Vagina (tissue), 2 donors: ENCODE results near the gene DLL1. TPM values are rescaled to one million over a fixed set of nuclear protein-coding genes. Genes with fewer than 3 reads are reported as not detected.

Experiments used
- DNase-seq, 2 donors: peaks; one replicate each; pipeline ENCODE4 v3.0.0-alpha.2; 2017; ENCODE audit errors: extremely low spot score in 2 of 2
- H3K27ac ChIP-seq: fragments of 200-600 bp; sonication (generic); one replicate; pipeline ENCODE4 v1.5.1; 2019
- H3K27me3 ChIP-seq: fragments of 200-600 bp; sonication (generic); one replicate; pipeline ENCODE4 v1.5.1; 2019
- H3K36me3 ChIP-seq, 2 donors: fragments of 200-600 bp; sonication (generic); one replicate each; pipeline ENCODE4 v1.5.1; 2017 to 2019
- H3K4me1 ChIP-seq: fragments of 200-600 bp; sonication (generic); one replicate; pipeline ENCODE4 v1.5.1; 2019
- H3K4me3 ChIP-seq, 2 donors: fragments of 200-600 bp; sonication (generic); 1 replicate in 1 of 2; 2 replicates in 1 of 2; pipeline ENCODE4 v1.5.1; 2016 to 2019
- H3K9me3 ChIP-seq: fragments of 200-600 bp; sonication (generic); one replicate; pipeline ENCODE4 v1.5.1; 2019
- CTCF ChIP-seq, 3 experiments: fragments of 450-650 bp in 2 of 3; fragments of 200-600 bp in 1 of 3; sonication (generic) in 1 of 3; IDR thresholded peaks; one replicate each; pipeline ENCODE4 v1.5.1; 2017 to 2019; ENCODE audit warnings: antibody characterized with exemption in 3 of 3, mild to moderate bottlenecking in 2 of 3, moderate library complexity in 2 of 3
- POLR2A ChIP-seq, 2 donors: fragments of 450-650 bp; IDR thresholded peaks; one replicate each; pipeline ENCODE4 v1.6.1; 2017; ENCODE audit warnings: antibody characterized with exemption in 2 of 2, mild to moderate bottlenecking in 2 of 2, moderate library complexity in 2 of 2
- POLR2AphosphoS5 ChIP-seq, 2 donors: sonication (generic); formaldehyde crosslinking; IDR thresholded peaks; one replicate each; pipeline ENCODE4 v1.9.0; 2017; ENCODE audit warnings: antibody characterized with exemption in 2 of 2, mild to moderate bottlenecking in 2 of 2, low read depth in 1 of 2; ENCODE audit not compliant: insufficient read depth in 1 of 2
- intact Hi-C: fragments of 100-400 bp; cut with DNase I; formaldehyde crosslinking; loops from one replicate; pipeline ENCODE4 v1.15.1; 2023
- total RNA-seq: library from RNA; depleted of rRNA; stranded (reverse); fragments of >200 nt; gene quantifications from one replicate; pipeline ENCODE4 v1.2.3, GENCODE V29; 2016

The DLL1 gene
- total RNA-seq, 1 donor from 2014 or later, result 43.5 TPM

- Histone ChIP-seq H3K4me1 (peaks cover 47% of the 10 kb centered on the region), H3K9me3 (no peaks in the 10 kb centered on the region), H3K27me3 (no peaks in the 10 kb centered on the region), H3K4me3 (no peak overlapping the region), H3K36me3 (no peaks in the 10 kb centered on the region), H3K27ac (peak overlapping the region; percentile 74)
- TF ChIP-seq POLR2AphosphoS5 (IDR thresholded peaks at IDR 0.05; ENCODE audit: insufficient read depth in 1 of 2, low read depth in 1 of 2) (peak in 1 of 2 donors; percentile 68), POLR2A (IDR thresholded peaks at IDR 0.05) (no peak), CTCF (IDR thresholded peaks at IDR 0.05) (no peak)
- no peak for DNase-seq
- intact Hi-C loops, result no loop called here
Observed at GRCh38 chr6:170250981-170251775, 39.7 kb downstream of the DLL1 start.

DNA sequence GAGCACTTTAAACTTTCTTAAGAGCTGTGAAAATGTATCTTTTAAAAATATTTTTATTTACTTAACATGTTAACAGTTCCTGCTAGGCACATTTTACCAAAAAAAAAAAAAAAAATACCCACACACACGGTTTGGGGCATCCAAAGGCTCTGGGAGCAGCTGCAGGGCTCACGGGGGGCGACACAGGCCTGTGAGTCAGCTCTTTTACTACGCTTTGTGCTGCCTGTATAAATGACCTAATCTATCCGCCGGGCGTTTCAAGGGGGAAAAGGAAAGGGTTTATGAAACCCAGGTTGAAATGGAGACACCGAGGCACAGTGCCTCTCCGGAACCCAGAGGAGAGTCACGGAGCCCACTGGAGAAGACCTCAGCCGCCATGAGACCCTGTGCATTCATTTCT lies 40.4 kb downstream of the DLL1 start:
- no peaks in the 10 kb centered on the region for H3K36me3 ChIP-seq
- no peak for TF ChIP-seq CTCF (IDR thresholded peaks at IDR 0.05)
- TF ChIP-seq POLR2AphosphoS5 (IDR thresholded peaks at IDR 0.05; ENCODE audit: insufficient read depth in 1 of 2, low read depth in 1 of 2), result no peak
- no peak for TF ChIP-seq POLR2A (IDR thresholded peaks at IDR 0.05)
- peak overlapping the region; percentile 74 for H3K27ac ChIP-seq
- no peaks in the 10 kb centered on the region for H3K27me3 ChIP-seq
- H3K4me3 ChIP-seq, result no peak overlapping the region
- peaks cover 47% of the 10 kb centered on the region for H3K4me1 ChIP-seq
- DNase-seq, result no peak
- intact Hi-C loops, result no loop called here
- no peaks in the 10 kb centered on the region for H3K9me3 ChIP-seq

GRCh38 chr6:170249817-170250216 lies 41.1 kb downstream of the DLL1 start:
- H3K27me3 ChIP-seq, result no peaks in the 10 kb centered on the region
- H3K36me3 ChIP-seq, result no peaks in the 10 kb centered on the region
- H3K9me3 ChIP-seq, result no peaks in the 10 kb centered on the region
- no peak for TF ChIP-seq POLR2AphosphoS5 (IDR thresholded peaks at IDR 0.05; ENCODE audit: insufficient read depth in 1 of 2, low read depth in 1 of 2)
- no peak for TF ChIP-seq POLR2A (IDR thresholded peaks at IDR 0.05)
- intact Hi-C loops, result no loop called here
- H3K4me1 ChIP-seq, result peaks cover 47% of the 10 kb centered on the region
- H3K27ac ChIP-seq, result peak overlapping the region; percentile 74
- no peak overlapping the region for H3K4me3 ChIP-seq
- no peak for DNase-seq

GRCh38 chr6:170248861-170249600 lies 41.8 kb downstream of the DLL1 start:
- no peaks in the 10 kb centered on the region for H3K9me3 ChIP-seq
- no peak for TF ChIP-seq POLR2A (IDR thresholded peaks at IDR 0.05)
- no peak for TF ChIP-seq CTCF (IDR thresholded peaks at IDR 0.05)
- no peak for TF ChIP-seq POLR2AphosphoS5 (IDR thresholded peaks at IDR 0.05; ENCODE audit: insufficient read depth in 1 of 2, low read depth in 1 of 2)
- intact Hi-C loops, result no loop called here
- H3K27ac ChIP-seq, result no peak overlapping the region
- H3K4me3 ChIP-seq, result no peak overlapping the region
- no peaks in the 10 kb centered on the region for H3K36me3 ChIP-seq
- no peak for DNase-seq
- H3K4me1 ChIP-seq, result peaks cover 47% of the 10 kb centered on the region
- H3K27me3 ChIP-seq, result no peaks in the 10 kb centered on the region

GRCh38 chr6:170248111-170248805 lies 42.6 kb downstream of the DLL1 start:
- no peak overlapping the region for H3K4me3 ChIP-seq
- no peaks in the 10 kb centered on the region for H3K9me3 ChIP-seq
- H3K27me3 ChIP-seq, result no peaks in the 10 kb centered on the region
- intact Hi-C loops, result no loop called here
- no peaks in the 10 kb centered on the region for H3K36me3 ChIP-seq
- peaks cover 47% of the 10 kb centered on the region for H3K4me1 ChIP-seq
- TF ChIP-seq POLR2A (IDR thresholded peaks at IDR 0.05) (no peak), CTCF (IDR thresholded peaks at IDR 0.05) (no peak), POLR2AphosphoS5 (IDR thresholded peaks at IDR 0.05; ENCODE audit: insufficient read depth in 1 of 2, low read depth in 1 of 2) (no peak)
- DNase-seq, result no peak
- H3K27ac ChIP-seq, result no peak overlapping the region
